Measurements from ENCODE around the gene ARHGEF4. TPM values are rescaled to one million over a fixed set of nuclear protein-coding genes. Genes with fewer than 3 reads are reported as not detected.

The ARHGEF4 gene
- total and polyA plus RNA-seq, 10 of the 15 experiments (the other 5 are each of a cell fraction or from before 2014, with no cell fraction given), result 0.02 to 0.24 (median 0.16) TPM; not detected in 6

GRCh38 chr2:130814931-130815680, 21.6 kb upstream of the ARHGEF4 start:
- Histone ChIP-seq H4K20me1 (ENCODE audit: control insufficient read depth, insufficient read depth) (no peaks in the 10 kb centered on the region), H3K4me1 (ENCODE audit: control insufficient read depth, insufficient read depth, low read length) (no peaks in the 10 kb centered on the region), H3K79me2 (ENCODE audit: control insufficient read depth, insufficient read depth, low read length) (no peaks in the 10 kb centered on the region), H3K4me3 (no peak overlapping the region), H3K4me2 (ENCODE audit: control insufficient read depth, insufficient read depth) (no peak overlapping the region), H3K27me3 (replicated peaks in 1 of 2; ENCODE audit: control insufficient read depth in 2 of 2, insufficient read depth in 2 of 2, low read length in 1 of 2) (no peaks in the 10 kb centered on the region), H3K9me3 (replicated peaks; ENCODE audit: control insufficient read depth, insufficient read depth, low read length) (no peaks in the 10 kb centered on the region), H3K9ac (ENCODE audit: control insufficient read depth, insufficient read depth, low read length) (no peak overlapping the region), H3K27ac (ENCODE audit: control insufficient read depth, insufficient read depth) (no peak overlapping the region), H3K36me3 (ENCODE audit: control insufficient read depth in 2 of 2, insufficient read depth in 2 of 2, low read length in 1 of 2) (no peaks in the 10 kb centered on the region; a peak in 1 of 4 replicates), H2AFZ (ENCODE audit: control insufficient read depth, low read depth, low read length) (no peak overlapping the region)
- ChIA-PET POLR2A (no interaction called here), SMC1A (ENCODE audit: uncharacterized antibody, unreplicated experiment) (no interaction called here), CTCF (interaction anchor here (2.5 kb wide), 1 partner anchor 59 kb away, joined by 10 read pairs; no protein-coding TSS in a partner anchor), RAD21 (ENCODE audit: unreplicated experiment) (no interaction called here)
- intact Hi-C loops (cut with micrococcal nuclease; ENCODE audit: unreplicated experiment) (no loop called here), in situ Hi-C loops (cut with MboI) (no loop called here)
- ATAC-seq (no peak), DNase-seq (ENCODE audit: low read depth, low spot score) (no peak), FAIRE-seq (no peak)
- 74% methylated on average over 15 of the region's 15 CpGs for WGBS (ENCODE audit: insufficient coverage, insufficient replicate concordance, low lambda C conversion rate, missing lambda C conversion rate)
- TF ChIP-seq IRF5 (IDR thresholded peaks at IDR 0.05; ENCODE audit: borderline replicate concordance) (no peak), NR2C1 (IDR thresholded peaks at IDR 0.05) (no peak), SMARCA5 (IDR thresholded peaks at IDR 0.05) (no peak), JUNB (IDR thresholded peaks at IDR 0.05) (no peak), SP1 (IDR thresholded peaks at IDR 0.05; ENCODE audit: low read depth, low read length) (no peak), RFX5 (IDR thresholded peaks at IDR 0.05; ENCODE audit: low read depth, low read length) (no peak), BCLAF1 (IDR thresholded peaks at IDR 0.05) (no peak), ZNF274 (IDR thresholded peaks at IDR 0.05; ENCODE audit: insufficient read depth, insufficient read length) (no peak)
- no TSS peak for BruUV-seq (replicated peaks)
